ENCODE results near the gene LAMA3.

The LAMA3 gene

DNA sequence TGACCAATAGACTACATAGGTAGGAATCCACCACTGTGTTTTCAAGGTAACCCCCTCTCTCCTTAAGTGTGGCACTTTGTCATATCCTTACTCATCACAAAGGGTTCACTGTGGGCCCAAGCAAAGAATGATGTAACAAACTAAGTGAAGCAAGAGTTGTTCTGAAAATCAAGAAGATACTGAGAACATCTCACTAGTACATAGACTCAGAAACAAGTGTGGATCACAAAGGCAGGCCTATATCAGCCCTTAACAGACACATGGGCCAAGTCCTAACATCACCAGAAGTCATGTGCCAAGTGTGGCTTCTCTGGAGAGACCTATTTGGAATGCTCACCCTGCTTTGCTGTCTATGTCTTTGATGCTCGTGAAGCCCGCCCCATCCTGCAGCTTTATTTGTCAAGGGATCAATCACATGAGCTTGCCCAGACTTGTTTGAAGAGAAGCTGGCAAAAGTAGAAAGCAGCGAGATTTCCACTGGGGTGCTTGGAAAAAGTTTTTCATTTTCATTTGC is 194.1 kb downstream of the LAMA3 start:
- DNase-seq = no peak

DNA sequence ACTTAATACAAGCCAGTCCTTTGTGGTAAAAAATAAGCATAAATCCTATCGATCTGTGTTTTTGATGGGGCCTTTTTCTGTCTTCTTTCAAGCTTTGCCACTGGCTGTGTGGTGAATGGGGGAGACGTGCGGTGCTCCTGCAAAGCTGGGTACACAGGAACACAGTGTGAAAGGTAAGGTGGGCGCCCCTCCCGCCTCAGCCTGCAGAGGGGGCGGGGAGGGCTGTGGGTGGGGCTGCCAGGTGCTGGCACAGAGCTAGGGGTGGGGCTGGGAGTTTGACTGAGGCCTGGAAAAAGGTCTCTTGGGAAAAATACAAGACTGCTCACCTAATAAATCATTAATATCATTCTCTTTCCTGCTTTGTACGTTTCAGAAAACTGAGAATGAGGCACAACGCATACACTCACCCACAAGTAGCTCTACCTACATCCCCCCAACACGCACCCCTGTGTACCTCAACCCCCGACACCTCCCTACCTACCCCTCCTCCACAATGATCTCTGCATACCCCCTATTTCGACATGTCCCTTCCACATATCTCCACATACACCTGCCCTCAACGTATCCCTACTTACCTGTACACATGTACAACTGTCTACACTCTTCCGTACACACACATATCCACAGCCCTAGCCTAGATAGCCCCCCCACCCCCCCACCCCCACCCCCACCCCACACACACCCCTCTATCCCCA is 195.6 kb downstream of the LAMA3 start:
- DNase-seq = no peak

DNA sequence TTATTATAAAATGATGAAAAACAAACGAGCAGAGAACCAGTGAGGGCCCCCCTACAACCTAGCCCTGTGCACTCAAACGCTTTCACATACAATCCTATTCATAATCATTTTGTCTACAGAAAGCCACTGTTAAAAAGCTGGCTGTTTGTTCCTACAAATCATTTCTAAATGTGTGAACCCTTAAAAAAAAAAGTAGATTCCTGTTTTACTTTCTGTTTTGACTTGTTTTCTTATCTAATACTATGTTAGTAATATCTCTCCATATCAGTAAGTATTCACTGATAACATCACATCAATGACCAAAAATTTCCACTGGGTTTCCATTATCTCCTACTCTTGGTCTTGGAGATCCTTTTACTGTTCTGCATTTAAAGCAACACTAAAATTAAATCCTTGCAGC is 196.5 kb downstream of the LAMA3 start:
- no peak for DNase-seq

DNA sequence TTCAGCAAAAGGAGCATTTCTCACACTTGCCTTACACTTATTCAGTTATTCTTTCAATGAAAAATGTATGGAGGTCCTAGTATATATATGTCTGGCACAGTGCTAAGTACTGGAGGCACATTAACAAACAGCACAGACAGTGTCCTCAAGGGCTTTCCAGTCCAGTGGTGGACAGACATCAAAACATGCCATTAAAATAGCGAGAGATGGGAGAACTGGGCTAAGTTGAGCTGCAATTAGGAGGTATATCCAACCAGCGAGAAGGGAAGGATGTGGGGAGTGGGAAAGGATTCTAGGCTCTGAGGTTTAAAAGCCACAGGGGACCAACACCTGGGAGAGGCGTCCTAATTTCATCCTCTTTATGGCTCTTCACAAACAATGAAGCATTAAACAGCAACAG is 197.8 kb downstream of the LAMA3 start:
- DNase-seq = no peak

DNA sequence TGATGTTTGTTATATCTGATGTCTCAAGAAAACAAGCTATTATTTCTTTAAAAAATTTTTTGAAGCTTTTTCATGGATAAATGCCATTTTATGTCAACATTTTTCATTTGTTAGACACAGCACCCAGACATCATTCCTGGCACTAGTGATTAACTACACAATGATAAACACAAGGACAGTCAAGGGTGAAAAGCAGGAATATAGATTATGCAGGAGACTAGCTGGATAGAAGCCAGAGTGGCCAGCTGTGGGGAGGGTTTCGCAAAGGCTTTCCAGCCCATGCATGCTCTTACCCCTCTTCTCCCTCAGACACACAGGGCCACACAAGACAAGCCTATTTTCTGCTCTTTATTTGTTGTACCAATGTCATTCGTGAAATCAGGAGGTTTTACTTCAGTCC is 198.2 kb downstream of the LAMA3 start:
- no peak for DNase-seq

DNA sequence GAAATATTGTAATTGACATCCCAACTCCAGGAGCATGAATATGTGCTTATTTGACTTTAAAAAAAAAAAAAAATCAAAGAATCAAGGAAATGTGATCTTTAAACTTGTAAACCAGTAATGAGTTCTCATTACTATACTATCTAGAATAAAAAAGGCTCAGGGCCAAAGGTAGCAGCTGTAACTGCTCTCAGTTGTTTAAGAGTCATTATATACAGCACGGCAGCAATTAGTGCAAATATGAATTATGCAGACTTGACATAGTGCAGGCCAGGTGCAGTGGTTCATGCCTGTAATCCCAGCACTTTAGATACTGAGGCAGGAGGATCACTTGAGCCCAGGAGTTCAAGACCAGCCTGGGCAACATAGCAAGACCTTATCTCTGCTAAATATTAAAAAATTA is 199.6 kb downstream of the LAMA3 start:
- DNase-seq = no peak

DNA sequence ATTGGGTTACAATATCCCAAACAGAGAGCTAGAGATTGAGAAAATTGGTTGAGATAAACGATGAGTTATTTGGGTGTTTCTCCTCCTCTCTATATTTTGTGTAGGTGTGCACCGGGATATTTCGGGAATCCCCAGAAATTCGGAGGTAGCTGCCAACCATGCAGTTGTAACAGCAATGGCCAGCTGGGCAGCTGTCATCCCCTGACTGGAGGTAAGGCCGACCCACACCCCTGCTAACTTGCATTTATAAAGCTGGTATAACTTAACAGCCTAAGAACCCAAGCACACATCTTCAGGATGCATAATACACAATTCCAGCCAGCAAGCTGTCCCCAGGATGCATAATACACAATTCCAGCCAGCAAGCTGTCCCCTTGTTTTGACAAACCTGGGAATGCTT is 200.7 kb downstream of the LAMA3 start:
- no peak for DNase-seq

DNA sequence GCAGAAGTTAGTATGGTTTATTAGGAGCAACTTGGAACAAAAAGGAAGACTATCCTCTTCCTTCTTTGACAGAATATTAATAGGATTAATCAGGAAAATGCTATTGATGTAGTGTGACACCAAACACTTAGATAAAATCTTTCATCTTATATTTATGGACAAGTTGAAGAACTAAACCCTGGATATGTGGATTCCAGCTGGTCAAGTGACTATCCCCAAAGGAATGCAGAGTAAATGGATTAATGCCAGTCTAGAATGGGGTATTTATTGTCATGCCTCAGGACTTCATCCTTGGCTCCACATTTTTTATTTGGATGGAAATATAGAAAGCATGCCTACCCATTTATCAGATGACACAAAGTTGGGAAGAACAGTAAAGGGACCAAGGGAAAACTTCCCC is 201.3 kb downstream of the LAMA3 start:
- no peak for DNase-seq

DNA sequence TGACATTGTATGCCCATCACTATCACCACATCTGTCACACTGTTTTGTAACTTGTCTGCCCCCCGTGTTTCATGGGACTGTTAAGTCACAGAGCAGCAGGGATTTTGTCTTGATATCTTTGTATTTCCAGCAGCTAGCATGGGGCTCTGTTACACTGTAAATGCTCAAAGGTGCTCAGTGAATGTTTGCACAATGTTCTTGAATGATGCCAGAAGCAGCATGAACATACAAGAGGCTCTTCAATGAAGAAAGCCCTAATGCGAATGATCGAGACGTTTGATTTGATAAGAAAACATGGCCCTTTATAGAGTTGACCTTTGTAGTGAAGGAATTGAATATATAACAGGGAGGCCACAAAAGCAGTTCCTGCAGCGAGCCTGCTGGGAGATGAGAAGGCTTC is 204.4 kb downstream of the LAMA3 start:
- DNase-seq = no peak

DNA sequence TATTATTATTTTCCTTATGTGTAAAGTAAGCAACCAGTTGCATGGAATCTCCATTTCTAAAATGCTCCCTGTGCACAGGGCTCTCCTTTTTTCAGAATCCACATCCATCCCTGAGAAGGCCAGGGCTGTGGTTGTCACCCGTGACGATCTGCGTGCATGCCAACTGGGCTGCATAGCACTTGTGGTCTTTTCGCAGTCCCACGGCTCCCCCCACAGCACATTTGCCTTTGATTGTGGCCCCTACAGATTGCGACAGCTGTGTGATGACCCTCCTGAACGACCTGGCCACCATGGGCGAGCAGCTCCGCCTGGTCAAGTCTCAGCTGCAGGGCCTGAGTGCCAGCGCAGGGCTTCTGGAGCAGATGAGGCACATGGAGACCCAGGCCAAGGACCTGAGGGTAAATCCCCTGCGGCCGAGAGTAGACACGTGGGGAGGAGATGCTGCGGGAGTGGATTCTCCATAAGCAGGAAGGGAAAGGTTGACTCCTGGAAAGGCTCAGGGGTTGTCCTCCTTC is 205.5 kb downstream of the LAMA3 start:
- DNase-seq = no peak

DNA sequence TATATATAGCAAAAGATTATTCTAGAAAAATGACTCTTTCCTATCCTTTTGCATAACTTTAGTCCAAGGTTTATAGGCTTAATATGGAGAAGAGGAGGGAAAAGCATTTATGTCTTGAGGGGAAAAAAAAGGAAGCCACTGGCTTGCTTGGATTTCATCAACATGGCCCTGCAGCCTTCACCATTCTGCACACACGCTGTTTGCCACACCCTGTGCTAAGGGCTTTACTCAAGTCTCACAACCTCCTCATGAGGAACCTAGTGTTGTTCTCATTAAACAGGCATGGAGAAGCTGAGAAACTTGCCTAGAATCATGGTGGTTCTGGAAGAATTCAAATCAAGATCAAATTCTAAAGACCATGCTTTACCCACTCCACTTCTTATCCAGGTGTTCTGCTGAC is 208.0 kb downstream of the LAMA3 start:
- no peak for DNase-seq

DNA sequence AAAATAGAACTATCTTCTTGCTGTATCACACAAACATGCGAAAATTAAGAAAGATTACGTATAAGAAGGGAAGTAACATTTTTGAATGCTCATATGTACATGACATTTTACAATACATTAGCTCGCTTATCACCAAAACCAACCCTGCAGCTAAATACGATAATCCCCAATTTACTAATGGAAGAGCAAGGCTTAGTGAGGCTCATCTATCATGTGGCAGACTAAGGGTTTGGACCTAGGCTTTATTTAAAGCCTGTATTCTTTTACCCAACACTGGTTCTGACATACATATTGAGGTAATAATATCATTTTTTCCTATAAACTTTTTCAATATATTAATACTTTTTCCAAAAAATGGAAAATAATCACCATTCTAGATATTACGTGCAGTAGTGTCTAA is 208.5 kb downstream of the LAMA3 start:
- DNase-seq = no peak

DNA sequence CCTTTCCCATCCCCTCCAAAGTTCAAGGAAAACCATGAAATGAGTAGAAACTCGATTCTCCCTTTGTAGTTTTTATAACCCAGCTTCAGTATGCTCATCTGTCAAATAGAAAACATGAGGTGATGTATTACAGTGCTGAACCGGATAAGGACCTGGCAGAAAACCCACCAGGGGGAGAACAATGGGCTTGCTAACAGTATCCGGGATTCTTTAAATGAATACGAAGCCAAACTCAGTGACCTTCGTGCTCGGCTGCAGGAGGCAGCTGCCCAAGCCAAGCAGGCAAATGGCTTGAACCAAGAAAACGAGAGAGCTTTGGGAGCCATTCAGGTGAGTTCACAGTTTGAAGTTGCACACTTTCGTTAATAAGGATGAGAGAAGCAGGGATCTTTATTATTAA is 211.7 kb downstream of the LAMA3 start:
- no peak for DNase-seq

DNA sequence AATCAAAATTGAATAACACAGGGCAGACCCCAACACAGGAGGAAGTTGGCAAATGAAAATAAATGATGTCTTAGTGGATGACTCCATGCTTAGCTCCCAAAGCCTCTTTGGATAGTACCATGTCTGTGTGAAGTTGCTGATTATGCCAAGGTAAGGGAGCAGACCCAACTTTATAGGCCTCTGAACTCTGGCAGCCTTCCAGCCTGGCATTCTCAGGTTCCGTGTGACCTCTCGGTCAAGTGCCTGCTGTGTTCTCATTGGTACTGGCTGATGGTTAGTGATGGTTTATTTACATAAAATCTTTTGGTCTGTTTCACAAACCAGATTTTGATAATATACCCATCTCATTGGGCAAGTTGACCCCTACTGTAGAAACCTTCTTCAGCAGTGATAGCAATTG is 213.1 kb downstream of the LAMA3 start:
- no peak for DNase-seq

DNA sequence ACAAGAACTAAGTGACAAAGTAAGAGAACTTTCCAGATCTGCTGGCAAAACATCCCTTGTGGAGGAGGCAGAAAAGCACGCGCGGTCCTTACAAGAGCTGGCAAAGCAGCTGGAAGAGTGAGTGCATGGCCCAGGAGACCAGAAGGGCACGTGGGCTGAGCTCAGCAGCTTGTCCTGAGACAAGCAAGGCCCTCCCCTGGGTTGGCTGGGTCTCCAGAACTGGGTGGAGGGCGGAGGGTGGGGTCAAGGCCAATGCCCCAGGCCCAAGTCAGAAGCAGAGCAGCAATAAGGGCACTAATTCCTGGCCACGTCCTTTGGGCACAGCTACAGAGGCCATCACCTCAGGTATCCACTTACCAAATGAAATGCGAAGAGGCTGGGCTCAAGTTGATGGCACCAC is 214.7 kb downstream of the LAMA3 start:
- DNase-seq = no peak

DNA sequence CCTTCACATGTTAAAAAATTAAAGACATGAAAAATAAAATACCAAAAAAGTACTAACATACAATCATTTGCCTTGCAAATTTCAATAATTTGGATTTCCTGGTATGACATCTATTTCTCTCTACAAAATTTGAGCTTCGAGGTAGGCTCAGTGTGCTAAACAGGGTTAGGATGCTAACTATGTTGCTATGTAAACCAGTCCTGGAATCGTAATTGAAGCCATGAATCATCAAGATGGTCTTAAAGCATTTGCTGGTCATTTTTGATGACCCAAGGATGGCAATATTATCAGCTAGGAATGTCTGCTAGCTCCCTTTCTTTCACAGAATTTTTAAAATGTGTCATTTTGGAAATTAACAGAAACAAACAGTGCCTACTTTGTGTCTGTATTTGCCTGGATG is 217.4 kb downstream of the LAMA3 start:
- no peak for DNase-seq

DNA sequence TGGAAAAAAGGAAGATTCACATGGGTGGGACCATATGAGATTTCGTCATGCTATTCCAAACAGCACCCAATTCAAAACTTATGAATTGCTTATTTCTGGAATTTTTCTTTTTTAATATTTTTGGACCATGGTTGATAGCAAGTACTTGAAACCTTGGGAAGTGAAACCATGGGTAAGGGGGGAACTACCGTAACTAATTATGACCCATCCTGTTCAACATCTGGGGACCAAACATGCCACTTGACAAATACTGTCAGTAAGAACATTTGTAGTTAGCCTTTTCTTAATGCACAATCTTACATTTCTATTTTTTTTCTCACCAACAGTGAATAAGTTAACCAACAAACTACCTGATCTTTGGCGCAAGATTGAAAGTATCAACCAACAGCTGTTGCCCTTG is 219.6 kb downstream of the LAMA3 start:
- no peak for DNase-seq

DNA sequence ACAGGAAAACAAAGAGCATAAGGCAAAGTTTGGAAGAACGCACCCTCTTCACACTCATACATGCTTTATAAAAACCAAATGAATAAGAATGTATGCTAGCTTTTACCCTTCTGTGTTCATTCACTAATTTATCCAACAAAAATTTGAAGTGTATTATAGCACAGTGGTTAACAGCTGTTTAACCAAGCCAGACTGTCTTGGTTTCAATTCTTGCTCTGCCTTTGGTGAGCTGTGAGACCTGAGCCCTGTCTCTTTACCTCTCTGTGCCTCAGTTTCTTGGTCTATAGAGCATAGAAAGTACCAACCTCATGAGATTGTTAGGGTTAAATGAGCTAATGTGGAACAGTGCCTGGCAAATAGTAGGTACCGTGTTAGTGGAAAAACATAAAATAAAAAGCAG is 220.8 kb downstream of the LAMA3 start:
- DNase-seq = no peak

DNA sequence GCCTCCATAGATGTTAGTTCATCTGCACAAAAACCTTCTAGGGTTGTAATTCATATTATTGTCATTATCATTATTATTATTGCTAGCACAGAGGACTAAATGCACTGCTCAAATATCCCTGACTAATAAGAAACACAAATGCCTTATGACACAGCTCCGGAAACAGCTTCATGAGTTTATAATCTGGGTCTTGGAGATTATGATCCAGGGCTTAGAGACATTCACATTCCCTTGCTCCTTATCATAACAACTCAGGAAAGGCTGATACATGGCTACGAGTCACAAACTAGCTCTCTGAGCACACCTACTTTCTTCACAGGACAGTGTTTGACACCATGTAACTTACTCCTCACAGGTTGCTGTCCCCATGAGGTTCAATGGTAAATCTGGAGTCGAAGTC is 223.1 kb downstream of the LAMA3 start:
- no peak for DNase-seq

DNA sequence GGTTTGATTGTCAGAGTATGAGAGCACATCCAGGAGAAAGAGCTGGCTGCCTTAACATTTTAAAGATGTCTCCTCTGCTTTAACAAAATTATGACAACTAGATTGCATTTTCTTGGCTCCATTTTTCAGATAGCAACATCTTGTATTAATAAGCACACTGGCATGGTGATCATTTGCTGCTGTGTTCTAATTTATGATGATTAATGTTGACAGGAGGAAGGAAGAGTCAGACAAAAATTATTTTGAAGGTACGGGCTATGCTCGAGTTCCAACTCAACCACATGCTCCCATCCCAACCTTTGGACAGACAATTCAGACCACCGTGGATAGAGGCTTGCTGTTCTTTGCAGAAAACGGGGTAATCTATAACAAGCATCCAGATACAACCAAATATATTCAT is 227.1 kb downstream of the LAMA3 start:
- no peak for DNase-seq

DNA sequence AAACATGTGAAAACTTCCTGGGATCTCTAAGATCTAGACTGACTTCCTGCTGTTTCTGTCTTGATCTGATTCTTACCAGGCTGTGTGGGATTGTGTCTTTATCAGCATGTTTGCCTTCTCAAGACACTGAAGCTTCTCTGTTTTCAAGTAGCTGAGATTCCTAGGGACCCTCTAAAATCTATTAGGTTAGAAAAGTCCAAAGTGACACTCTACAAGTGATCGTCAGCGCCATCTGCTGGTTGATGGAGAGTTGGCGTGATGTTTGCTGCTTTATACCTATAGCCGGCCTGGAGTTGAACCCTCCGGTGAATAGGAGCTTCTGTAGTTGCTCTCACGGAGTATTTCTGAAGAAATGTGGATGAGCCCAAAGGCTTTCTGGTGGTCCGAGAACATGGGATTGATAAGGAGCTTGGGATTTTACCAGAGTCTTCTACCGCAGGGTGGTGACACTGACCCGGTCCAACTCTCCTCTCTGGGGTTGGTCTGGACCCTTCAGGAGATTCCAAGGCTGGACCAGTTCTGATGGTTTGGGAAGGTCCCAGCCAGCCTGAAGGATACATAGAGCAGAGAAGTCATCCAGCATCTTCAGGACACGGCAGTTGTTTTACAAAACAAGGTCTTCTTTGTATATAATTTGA is 229.3 kb downstream of the LAMA3 start:
- DNase-seq = peak; percentile 81

DNA sequence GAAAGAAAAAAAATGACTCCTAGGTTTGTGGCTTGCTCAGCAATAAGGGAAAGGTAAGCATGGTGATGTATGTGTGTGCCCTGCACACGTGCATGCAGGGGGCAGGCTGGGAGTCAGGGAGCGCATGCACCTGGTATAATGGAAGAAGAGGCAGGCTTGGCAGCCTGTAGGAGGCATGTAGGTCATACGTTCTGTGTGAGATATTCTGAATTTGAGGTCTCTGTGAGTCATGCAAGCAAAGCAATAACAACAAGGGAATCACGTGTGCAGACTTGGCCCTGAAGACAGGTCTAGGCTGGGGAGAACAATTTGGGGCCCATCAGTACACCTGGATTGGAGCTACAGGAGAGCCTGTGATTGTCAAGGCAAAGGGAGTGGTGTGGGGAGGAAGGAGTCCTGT is 230.8 kb downstream of the LAMA3 start:
- no peak for DNase-seq

DNA sequence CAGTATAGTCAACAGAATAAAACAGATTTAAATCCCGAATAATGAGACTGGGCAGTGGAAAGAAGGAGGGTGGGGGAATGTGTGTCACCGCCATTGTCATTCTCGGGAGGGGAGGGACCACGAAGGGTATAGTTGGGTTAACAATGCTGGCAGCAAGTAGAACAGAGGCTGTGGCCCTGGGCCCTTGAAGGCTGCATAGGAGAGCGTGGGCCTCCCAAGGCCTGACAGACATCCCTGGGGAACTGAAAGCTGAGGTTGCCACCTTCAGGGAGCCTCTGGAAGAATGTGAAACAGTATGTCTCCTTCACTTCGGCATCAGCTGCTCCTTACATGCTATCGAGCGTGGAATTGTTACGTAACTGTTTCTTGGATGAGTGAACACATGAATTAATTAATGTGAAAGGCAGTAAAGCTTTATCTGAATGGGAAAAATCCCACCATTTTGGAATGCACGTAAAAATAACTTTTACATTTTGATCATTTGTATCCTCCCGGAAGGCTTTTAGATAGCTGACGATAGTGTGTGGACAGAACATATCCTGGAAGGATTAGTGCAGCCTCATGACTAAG is 232.5 kb downstream of the LAMA3 start:
- no peak for DNase-seq

DNA sequence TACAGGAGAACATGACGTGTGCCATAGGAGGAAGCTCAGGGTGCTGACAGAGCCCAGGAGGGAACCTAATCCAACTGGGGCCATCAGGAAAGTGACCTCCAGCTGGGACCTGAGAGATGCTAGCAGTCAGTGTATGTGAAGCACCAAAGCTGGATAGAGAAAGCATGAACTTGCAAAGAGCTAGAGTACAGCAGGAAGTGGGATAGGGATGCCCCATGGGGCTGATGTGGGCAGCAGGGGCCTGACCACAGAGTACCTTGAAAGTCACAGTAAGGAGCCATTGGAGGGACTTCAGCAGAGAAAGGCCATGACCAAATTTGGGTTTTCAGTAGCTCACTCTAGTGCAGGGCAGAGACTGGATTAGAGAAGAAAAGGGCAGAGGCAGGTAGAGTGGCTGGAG is 233.7 kb downstream of the LAMA3 start:
- DNase-seq = no peak

Measured in stimulated activated CD4-positive, alpha-beta T cell treated with anti-CD3 and anti-CD28 coated beads, Interleukin-4, amount 100 ng/mL, for 1 hour (primary cell).